ENCODE measurements around the gene GSTP1. TPM values are rescaled to one million over a fixed set of nuclear protein-coding genes. Genes with fewer than 3 reads are reported as not detected.
A peak's percentile ranks its signal among the peaks of the same experiment; 100 is the strongest.
"Not testable (repeated sequence)": the region's sequence is repeated elsewhere in the genome, so short reads cannot be mapped to it uniquely, and the experiment has no call there.

Gene GSTP1
- total RNA-seq, 1 experiment from 2014 or later, result 743 TPM

GRCh38 chr11:67556244-67556643 lies 27.4 kb upstream of the GSTP1 start:
- Histone ChIP-seq H3K27me3 (no peaks in the 10 kb centered on the region), H3K9me3 (no peaks in the 10 kb centered on the region; the same call in 1 of the 2 replicates), H3K36me3 (no peaks in the 10 kb centered on the region), H3K4me3 (no peak overlapping the region)
- DNase-seq, result no peak

- no peak overlapping the region for H3K4me3 ChIP-seq
- H3K9me3 ChIP-seq, result no peaks in the 10 kb centered on the region
- no peaks in the 10 kb centered on the region for H3K27me3 ChIP-seq
- H3K36me3 ChIP-seq, result no peaks in the 10 kb centered on the region
- no peak for DNase-seq
Measured at GRCh38 chr11:67558084-67558772, 25.4 kb upstream of the GSTP1 start.

GRCh38 chr11:67561971-67562619 lies 21.5 kb upstream of the GSTP1 start:
- DNase-seq, result no peak

GRCh38 chr11:67562963-67563704 lies 20.5 kb upstream of the GSTP1 start:
- Histone ChIP-seq H3K36me3 (no peaks in the 10 kb centered on the region), H3K9me3 (no peaks in the 10 kb centered on the region), H3K27me3 (no peaks in the 10 kb centered on the region; the same call in 1 of the 2 replicates), H3K4me3 (no peak overlapping the region)
- no peak for DNase-seq

More at GRCh38 chr11:67561971-67562619, 21.5 kb upstream of the GSTP1 start:
- Histone ChIP-seq H3K36me3 (no peaks in the 10 kb centered on the region), H3K9me3 (no peaks in the 10 kb centered on the region), H3K4me3 (no peak overlapping the region), H3K27me3 (no peaks in the 10 kb centered on the region; the same call in 1 of the 2 replicates)

- H3K9me3 ChIP-seq, H3K36me3 ChIP-seq, H3K4me3 ChIP-seq, H3K27me3 ChIP-seq: not testable (repeated sequence)
- DNase-seq, result peak; percentile 81
Measured at GRCh38 chr11:67563705-67564114, 19.9 kb upstream of the GSTP1 start.

GRCh38 chr11:67564230-67564629 lies 19.4 kb upstream of the GSTP1 start:
- DNase-seq, result no peak

GRCh38 chr11:67571443-67571842 lies 12.2 kb upstream of the GSTP1 start:
- no peaks in the 10 kb centered on the region for H3K36me3 ChIP-seq
- DNase-seq, result no peak
- H3K9me3 ChIP-seq, result 0 out of 2 replicates have a peak, but pooled peaks cover 2% of the 10 kb centered on the region
- no peak overlapping the region for H3K4me3 ChIP-seq
- peaks cover 2% of the 10 kb centered on the region; the same call in 1 of the 2 replicates for H3K27me3 ChIP-seq

More at GRCh38 chr11:67564230-67564629, 19.4 kb upstream of the GSTP1 start:
- H3K4me3 ChIP-seq, result no peak overlapping the region
- H3K27me3 ChIP-seq, result no peaks in the 10 kb centered on the region; the same call in 1 of the 2 replicates
- no peaks in the 10 kb centered on the region for H3K9me3 ChIP-seq
- no peaks in the 10 kb centered on the region for H3K36me3 ChIP-seq

- Histone ChIP-seq H3K27me3 (peaks cover 2% of the 10 kb centered on the region; the same call in 1 of the 2 replicates), H3K4me3 (no peak overlapping the region), H3K36me3 (no peaks in the 10 kb centered on the region), H3K9me3 (0 out of 2 replicates have a peak, but pooled peaks cover 2% of the 10 kb centered on the region)
- DNase-seq, result no peak
Measured at GRCh38 chr11:67572305-67572704, 11.3 kb upstream of the GSTP1 start.

GRCh38 chr11:67572747-67573419 lies 10.7 kb upstream of the GSTP1 start:
- Histone ChIP-seq H3K4me3 (no peak overlapping the region), H3K36me3 (no peaks in the 10 kb centered on the region), H3K9me3 (0 out of 2 replicates have a peak, but pooled peaks cover 2% of the 10 kb centered on the region), H3K27me3 (peaks cover 2% of the 10 kb centered on the region; the same call in 1 of the 2 replicates)
- peak; percentile 34 for DNase-seq

GRCh38 chr11:67574938-67575337 lies 8.7 kb upstream of the GSTP1 start:
- H3K27me3 ChIP-seq, result peaks cover 2% of the 10 kb centered on the region; the same call in 1 of the 2 replicates
- DNase-seq, result no peak
- H3K36me3 ChIP-seq, result no peaks in the 10 kb centered on the region
- no peak overlapping the region for H3K4me3 ChIP-seq
- H3K9me3 ChIP-seq, result 0 out of 2 replicates have a peak, but pooled peaks cover 2% of the 10 kb centered on the region

- no peak overlapping the region for H3K4me3 ChIP-seq
- DNase-seq, result no peak
- no peaks in the 10 kb centered on the region for H3K36me3 ChIP-seq
- no peaks in the 10 kb centered on the region for H3K9me3 ChIP-seq
- no peaks in the 10 kb centered on the region for H3K27me3 ChIP-seq
Measured at GRCh38 chr11:67576735-67577475, 6.7 kb upstream of the GSTP1 start.

- Histone ChIP-seq H3K27me3 (no peaks in the 10 kb centered on the region), H3K36me3 (no peaks in the 10 kb centered on the region), H3K9me3 (no peaks in the 10 kb centered on the region), H3K4me3 (no peak overlapping the region)
- DNase-seq, result no peak
Measured at GRCh38 chr11:67577951-67578350, 5.7 kb upstream of the GSTP1 start.

GRCh38 chr11:67581469-67581868 lies 2.1 kb upstream of the GSTP1 start:
- Histone ChIP-seq H3K9me3 (no peaks in the 10 kb centered on the region), H3K27me3 (no peaks in the 10 kb centered on the region), H3K36me3 (peaks cover 26% of the 10 kb centered on the region), H3K4me3 (no peak overlapping the region)
- no peak for DNase-seq

GRCh38 chr11:67582011-67582410 lies 1.6 kb upstream of the GSTP1 start:
- H3K9me3 ChIP-seq, result no peaks in the 10 kb centered on the region
- no peak for DNase-seq
- H3K27me3 ChIP-seq, result no peaks in the 10 kb centered on the region
- no peak overlapping the region for H3K4me3 ChIP-seq
- peaks cover 32% of the 10 kb centered on the region for H3K36me3 ChIP-seq

- H3K4me3 ChIP-seq, result peak overlapping the region; percentile 96
- H3K9me3 ChIP-seq, result no peaks in the 10 kb centered on the region
- no peaks in the 10 kb centered on the region for H3K27me3 ChIP-seq
- H3K36me3 ChIP-seq, result peaks cover 46% of the 10 kb centered on the region
- peak; percentile 43 for DNase-seq
Measured at GRCh38 chr11:67584205-67584880, 731 bp downstream of the GSTP1 start.

Data from MG63 (cell line).